NCI-H1092 treated with DMSO at 0.1 percent for 48 hours (cell line): ENCODE data around the gene MORF4L1.
"Not testable (repeated sequence)": the region's sequence is repeated elsewhere in the genome, so short reads cannot be mapped to it uniquely, and the experiment has no call there.

ENCODE experiments used
- DNase-seq: peaks from one replicate; lab custom pipeline; 2025; lab: John Stamatoyannopoulos, UW

The MORF4L1 gene

GRCh38 chr15:78900819-78901533, 28.3 kb downstream of the MORF4L1 start:
- DNase-seq: not testable (repeated sequence)

- not testable (repeated sequence) for DNase-seq
Observed at GRCh38 chr15:78902281-78903032, 29.8 kb downstream of the MORF4L1 start.

- DNase-seq: no peak
Observed at GRCh38 chr15:78904599-78905358, 32.1 kb downstream of the MORF4L1 start.

GRCh38 chr15:78906316-78906620, 33.6 kb downstream of the MORF4L1 start:
- DNase-seq: no peak

DNA sequence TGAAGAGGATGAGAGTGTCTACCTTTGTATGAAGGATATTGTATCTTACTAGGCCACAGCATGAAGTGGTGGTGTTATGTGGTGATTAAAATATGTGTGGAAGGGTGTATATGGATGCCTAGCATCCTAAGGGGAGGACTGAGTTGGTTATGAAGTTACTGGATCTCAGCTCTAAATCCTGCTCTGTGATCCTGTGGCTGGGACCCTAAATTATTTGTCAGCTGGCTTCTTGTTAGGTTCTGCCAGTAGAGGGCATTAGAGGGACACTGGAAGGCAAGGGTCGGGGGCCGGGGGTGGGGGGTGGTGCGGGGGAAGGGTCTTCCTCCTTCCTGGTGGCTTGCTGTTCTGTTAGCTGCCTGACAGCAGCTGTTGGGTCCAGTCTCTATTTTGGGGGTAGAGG, 34.9 kb downstream of the MORF4L1 start:
- DNase-seq: no peak

DNA sequence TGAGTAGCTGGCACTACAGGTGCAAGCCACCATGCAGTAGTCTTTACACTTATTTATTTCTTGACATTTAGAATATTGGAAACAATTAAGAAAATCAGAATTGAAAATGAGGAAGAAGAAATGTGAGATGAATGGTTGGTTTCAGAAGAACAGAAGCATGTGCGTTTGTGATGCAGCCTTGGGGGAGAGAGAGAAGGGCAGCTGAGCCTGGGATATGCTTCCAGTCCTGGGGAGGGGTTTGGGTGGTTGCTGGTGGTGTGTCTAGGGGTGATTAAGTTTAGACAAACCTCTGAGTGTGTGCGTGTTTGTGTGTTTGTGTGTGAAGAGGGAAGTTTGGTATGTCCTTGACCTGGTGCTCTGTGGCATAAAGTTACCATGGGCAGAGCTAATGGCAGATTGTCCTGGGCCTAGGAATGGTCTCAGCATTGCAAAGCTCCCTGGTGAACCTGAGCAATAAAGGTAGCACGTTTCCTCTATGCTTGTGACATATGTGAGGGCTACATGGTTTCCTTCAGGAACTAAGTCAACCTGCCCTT, 36.5 kb downstream of the MORF4L1 start:
- DNase-seq: no peak

DNA sequence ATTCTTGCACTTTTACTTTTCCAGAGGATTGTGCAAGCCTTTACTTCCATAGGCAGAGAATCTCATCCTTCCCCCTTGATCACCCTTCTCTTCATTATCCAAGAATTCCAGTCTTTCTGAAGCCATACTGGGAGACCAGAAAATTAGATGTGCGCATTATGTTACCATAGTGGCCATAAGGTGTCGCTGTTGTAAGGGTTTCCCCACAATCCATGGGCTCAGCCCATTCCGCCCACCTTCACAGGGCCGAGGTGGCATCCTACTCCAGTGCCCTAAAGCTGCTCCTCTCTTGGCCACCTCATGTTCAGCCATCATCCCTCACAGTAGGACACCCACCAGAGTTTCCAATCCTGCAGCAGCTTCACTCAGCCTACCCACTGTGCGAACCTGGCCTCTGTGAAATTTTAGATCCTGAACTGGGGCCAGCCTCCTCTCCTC, 37.1 kb downstream of the MORF4L1 start:
- DNase-seq: no peak

DNA sequence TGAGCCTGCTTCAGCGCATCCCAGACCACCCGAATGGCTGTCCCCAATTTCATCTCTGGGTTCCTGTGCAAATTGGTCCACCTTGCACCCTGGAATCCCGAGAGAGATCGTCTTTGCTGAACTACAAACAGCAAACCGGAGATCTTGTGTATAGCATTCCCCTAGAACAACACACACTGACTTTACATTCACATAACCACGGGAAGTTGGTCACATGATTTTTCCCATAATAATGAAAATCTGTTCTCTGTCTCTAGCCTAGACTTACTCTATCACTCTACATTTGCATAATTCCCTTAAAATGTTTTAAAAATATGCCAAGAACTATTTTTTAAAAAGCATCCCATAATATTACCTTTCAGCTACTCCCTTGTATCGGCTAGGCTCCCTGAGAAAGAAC, 37.6 kb downstream of the MORF4L1 start:
- no peak for DNase-seq

DNA sequence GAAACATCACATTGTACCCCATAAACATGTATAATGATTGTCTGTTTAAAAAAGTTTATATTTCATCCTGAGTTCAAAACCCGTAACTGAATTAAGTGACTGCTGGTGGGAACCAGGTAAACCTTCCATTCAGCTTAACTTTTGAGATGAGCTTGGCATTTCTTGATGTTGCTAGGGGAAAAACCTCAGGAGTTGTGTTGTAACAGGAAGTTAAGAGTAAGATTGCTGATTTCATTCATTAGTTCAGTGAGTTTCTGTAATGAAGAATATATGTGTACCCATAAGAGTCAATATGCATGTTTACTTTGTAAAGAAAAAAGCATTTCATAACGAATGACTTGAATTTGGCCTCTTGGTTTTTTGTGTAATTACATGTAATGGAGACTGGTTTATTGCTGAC, 39.6 kb downstream of the MORF4L1 start:
- no peak for DNase-seq

GRCh38 chr15:78913012-78913411, 40.3 kb downstream of the MORF4L1 start:
- no peak for DNase-seq

DNA sequence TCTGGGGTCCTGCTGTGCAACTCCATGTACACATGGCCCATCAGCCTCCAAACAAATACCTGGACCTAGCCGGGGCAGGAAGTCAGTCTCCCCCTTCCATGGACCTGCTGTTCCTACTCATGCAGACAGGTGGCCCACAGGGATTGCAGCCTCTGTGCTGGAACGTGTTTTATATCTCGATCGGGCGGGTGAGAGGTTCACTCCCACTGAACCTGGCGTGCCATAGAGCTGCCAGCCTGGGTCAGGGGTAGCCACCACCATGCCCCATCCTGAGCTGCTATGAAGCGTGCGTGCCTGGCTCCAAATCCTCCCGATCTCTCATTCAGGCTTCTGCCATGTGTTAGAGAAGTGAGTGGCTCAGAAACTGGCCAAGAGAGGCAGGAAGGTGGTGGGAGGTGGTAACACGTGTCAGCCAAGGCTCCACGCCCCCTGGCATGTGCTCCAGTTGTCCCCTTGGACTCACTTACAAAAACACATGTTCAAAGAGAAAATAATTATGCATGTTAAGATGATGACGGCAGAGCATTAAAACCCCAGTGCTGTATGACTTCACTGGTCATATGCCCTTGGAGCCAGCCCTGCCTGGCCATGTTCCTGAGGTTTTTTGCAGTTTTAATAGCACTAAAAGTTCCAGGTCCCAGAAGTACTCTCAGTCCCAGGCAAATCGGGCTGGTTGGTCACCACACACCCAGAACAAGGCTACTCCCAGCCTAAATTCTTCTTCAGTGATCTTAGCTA, 41.5 kb downstream of the MORF4L1 start:
- DNase-seq: no peak

DNA sequence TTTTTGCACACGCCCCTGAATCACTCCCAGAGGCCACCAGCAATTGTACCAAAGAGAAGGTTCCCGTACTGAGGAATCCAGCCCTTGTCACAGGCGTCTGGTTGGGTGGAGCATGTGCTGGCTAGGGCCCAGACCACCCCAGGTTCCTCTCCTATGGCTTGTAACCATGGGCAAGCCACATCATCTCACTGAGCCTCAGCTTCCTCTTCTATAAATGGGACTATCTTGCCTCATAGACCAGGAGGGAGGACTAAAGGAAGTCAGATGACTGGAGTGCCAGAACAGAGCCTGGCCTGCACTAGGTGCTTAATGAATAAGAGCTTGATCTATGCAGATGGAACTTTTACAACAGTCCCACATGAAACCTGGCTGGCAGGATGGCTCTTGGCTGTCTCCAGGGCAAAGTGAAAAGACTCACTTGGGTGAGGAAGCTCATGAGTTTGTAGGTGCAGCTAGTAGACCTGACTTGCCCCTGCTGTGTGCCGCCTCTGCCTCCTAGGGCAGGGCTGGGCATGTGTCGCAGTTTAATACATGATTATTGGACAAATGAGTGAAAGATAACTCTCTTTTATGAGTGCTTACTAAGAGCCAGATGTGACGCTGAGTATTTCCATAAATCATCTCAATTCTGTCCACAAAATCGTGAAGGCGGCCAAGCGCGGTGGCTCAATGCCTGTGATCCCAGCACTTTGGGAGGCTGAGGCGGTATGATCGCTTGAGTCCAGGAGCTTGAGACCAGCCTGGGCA, 42.8 kb downstream of the MORF4L1 start:
- DNase-seq: no peak

- no peak for DNase-seq
Observed at GRCh38 chr15:78916088-78916487, 43.4 kb downstream of the MORF4L1 start.

DNA sequence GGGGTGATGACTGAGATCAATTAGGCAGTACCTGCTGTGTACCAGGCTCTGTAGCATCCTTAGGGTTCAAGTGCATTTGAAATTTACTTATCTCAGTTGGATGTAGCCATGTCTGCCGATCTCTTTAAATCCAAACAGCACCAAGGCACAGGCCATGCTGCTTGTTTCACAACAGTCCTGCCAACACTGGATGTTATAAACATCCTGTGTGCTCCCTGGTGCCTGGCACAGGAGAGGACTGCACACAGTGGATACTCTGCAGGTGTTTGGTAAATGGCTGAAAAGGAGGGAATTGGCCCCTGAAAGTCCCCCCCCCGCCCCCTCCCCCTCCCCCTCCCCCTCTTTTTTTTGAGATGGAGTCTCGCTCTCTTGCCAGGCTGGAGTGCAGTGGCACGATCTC, 45.2 kb downstream of the MORF4L1 start:
- DNase-seq: no peak

GRCh38 chr15:78921517-78921916, 48.8 kb downstream of the MORF4L1 start:
- no peak for DNase-seq

GRCh38 chr15:78921940-78922339, 49.2 kb downstream of the MORF4L1 start:
- no peak for DNase-seq

GRCh38 chr15:78922527-78922926, 49.8 kb downstream of the MORF4L1 start:
- no peak for DNase-seq

DNA sequence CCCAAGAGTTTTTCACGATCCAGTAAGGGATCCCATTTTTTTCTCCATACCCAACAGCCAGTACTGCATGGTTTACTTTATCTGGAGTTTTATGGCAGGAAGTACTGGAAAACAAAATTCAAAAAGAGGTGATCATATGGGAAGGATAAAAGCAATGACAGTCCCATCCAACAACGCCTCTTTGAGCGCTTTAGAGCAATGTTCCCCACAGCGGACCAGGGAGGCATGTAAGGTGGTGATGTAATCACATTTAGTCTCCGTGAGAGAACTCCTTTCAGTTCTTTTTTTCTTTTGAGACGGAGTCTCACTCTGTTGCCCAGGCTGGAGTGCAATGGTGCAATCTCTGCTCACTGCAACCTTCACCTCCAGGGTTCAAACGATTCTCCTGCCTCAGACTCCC, 50.3 kb downstream of the MORF4L1 start:
- DNase-seq: no peak

- DNase-seq: no peak
Observed at GRCh38 chr15:78923480-78924360, 51.0 kb downstream of the MORF4L1 start.

- no peak for DNase-seq
Observed at GRCh38 chr15:78925076-78925624, 52.5 kb downstream of the MORF4L1 start.
